ENCODE results near the gene WAPL.

DNA sequence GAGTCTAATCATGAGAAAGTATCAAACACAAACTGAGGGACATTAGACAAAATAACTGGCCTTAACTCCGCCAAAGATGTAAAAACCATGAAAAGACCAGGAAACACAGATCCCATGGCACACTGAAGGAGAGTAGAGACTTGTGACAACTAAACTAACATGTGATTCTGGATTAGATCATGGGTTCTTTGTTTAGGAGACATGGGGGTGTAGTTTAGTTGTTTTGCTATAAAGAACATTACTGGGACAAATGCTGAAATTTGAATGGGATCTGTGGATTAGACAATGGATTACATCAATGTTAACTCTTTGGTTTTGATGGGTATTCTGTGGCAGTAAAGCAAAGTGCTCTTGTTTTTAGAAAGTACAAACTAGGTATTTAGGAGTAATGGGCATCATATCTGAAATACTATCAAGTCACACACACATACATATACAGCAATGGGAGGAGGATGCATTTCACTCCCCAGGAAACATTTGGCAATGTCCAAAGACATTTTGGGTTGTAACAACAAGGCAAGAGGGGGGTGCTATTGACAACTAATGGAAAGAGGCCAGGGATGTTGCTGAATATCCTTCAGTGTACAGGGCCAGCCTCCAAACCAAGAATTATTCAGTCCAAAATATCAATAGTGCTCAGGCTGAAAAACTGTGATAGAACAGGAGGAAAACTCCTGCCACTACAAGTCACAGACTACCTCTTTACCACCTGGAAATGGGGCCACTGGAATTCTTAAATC, 32.4 kb downstream of the WAPL start:
- TF ChIP-seq, protein P1, sequence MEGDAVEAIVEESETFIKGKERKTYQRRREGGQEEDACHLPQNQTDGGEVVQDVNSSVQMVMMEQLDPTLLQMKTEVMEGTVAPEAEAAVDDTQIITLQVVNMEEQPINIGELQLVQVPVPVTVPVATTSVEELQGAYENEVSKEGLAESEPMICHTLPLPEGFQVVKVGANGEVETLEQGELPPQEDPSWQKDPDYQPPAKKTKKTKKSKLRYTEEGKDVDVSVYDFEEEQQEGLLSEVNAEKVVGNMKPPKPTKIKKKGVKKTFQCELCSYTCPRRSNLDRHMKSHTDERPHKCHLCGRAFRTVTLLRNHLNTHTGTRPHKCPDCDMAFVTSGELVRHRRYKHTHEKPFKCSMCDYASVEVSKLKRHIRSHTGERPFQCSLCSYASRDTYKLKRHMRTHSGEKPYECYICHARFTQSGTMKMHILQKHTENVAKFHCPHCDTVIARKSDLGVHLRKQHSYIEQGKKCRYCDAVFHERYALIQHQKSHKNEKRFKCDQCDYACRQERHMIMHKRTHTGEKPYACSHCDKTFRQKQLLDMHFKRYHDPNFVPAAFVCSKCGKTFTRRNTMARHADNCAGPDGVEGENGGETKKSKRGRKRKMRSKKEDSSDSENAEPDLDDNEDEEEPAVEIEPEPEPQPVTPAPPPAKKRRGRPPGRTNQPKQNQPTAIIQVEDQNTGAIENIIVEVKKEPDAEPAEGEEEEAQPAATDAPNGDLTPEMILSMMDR (conservative IDR thresholded peaks at IDR 0.05; ENCODE audit: low read depth, low read length), result no peak
- no peak for TF ChIP-seq EZH2 (IDR thresholded peaks at IDR 0.05; ENCODE audit: borderline replicate concordance, low read depth, low read length, poor library complexity, severe bottlenecking)
